Neuron (in vitro differentiated cells): Measurements from ENCODE around the gene IL17RD.

ENCODE experiments used
- H2AFZ ChIP-seq: one replicate; pipeline ENCODE4 v1.6.1; 2013; ENCODE audit warnings: low read depth, mild to moderate bottlenecking, inconsistent platforms, low read length, moderate library complexity
- H3K27me3 ChIP-seq: one replicate; pipeline ENCODE4 v1.6.1; 2013; ENCODE audit warnings: low read length; ENCODE audit not compliant: insufficient read depth
- H3K36me3 ChIP-seq: one replicate; pipeline ENCODE4 v1.6.1; 2013; ENCODE audit warnings: low read length; ENCODE audit not compliant: insufficient read depth
- H3K4me1 ChIP-seq: one replicate; pipeline ENCODE4 v1.6.1; 2013; ENCODE audit warnings: low read length; ENCODE audit not compliant: insufficient read depth
- H3K4me3 ChIP-seq: 2 replicates; pipeline ENCODE4 v1.5.1; 2013; ENCODE audit warnings: mild to moderate bottlenecking, low read length, moderate library complexity
- H3K9me3 ChIP-seq: one replicate; pipeline ENCODE4 v1.6.1; 2013; ENCODE audit warnings: low read length

The IL17RD gene

GRCh38 chr3:57154470-57155309, 10.5 kb downstream of the IL17RD start:
- Histone ChIP-seq H3K36me3 (no peaks in the 10 kb centered on the region), H3K4me3 (no peak overlapping the region), H3K9me3 (no peaks in the 10 kb centered on the region), H2AFZ (no peak overlapping the region), H3K27me3 (no peaks in the 10 kb centered on the region), H3K4me1 (peaks cover 70% of the 10 kb centered on the region)

GRCh38 chr3:57152151-57153143, 12.7 kb downstream of the IL17RD start:
- H3K36me3 ChIP-seq, result no peaks in the 10 kb centered on the region
- peaks cover 52% of the 10 kb centered on the region for H3K4me1 ChIP-seq
- no peaks in the 10 kb centered on the region for H3K9me3 ChIP-seq
- H3K4me3 ChIP-seq, result peak overlapping the region; percentile 40
- no peaks in the 10 kb centered on the region for H3K27me3 ChIP-seq
- H2AFZ ChIP-seq, result peak overlapping the region; percentile 8

GRCh38 chr3:57151749-57152148, 13.4 kb downstream of the IL17RD start:
- H3K9me3 ChIP-seq, result no peaks in the 10 kb centered on the region
- H3K4me3 ChIP-seq, result peak overlapping the region; percentile 40
- peak overlapping the region; percentile 8 for H2AFZ ChIP-seq
- H3K4me1 ChIP-seq, result peaks cover 49% of the 10 kb centered on the region
- H3K36me3 ChIP-seq, result no peaks in the 10 kb centered on the region
- H3K27me3 ChIP-seq, result no peaks in the 10 kb centered on the region

GRCh38 chr3:57151021-57151449, 14.1 kb downstream of the IL17RD start:
- Histone ChIP-seq H3K4me1 (peaks cover 49% of the 10 kb centered on the region), H3K4me3 (peak overlapping the region; percentile 40), H2AFZ (no peak overlapping the region), H3K27me3 (no peaks in the 10 kb centered on the region), H3K36me3 (no peaks in the 10 kb centered on the region), H3K9me3 (no peaks in the 10 kb centered on the region)

- Histone ChIP-seq H3K4me3 (no peak overlapping the region), H2AFZ (no peak overlapping the region), H3K9me3 (no peaks in the 10 kb centered on the region), H3K27me3 (no peaks in the 10 kb centered on the region), H3K4me1 (peaks cover 47% of the 10 kb centered on the region), H3K36me3 (no peaks in the 10 kb centered on the region)
Measured at GRCh38 chr3:57150113-57150581, 15.0 kb downstream of the IL17RD start.

- Histone ChIP-seq H2AFZ (no peak overlapping the region), H3K27me3 (no peaks in the 10 kb centered on the region), H3K9me3 (no peaks in the 10 kb centered on the region), H3K4me3 (no peak overlapping the region), H3K4me1 (peaks cover 22% of the 10 kb centered on the region), H3K36me3 (peaks cover 2% of the 10 kb centered on the region)
Measured at GRCh38 chr3:57147071-57147470, 18.1 kb downstream of the IL17RD start.

- H3K4me1 ChIP-seq, result peaks cover 11% of the 10 kb centered on the region
- no peak overlapping the region for H3K4me3 ChIP-seq
- H3K9me3 ChIP-seq, result no peaks in the 10 kb centered on the region
- peaks cover 2% of the 10 kb centered on the region for H3K36me3 ChIP-seq
- no peaks in the 10 kb centered on the region for H3K27me3 ChIP-seq
- no peak overlapping the region for H2AFZ ChIP-seq
Measured at GRCh38 chr3:57145852-57146251, 19.3 kb downstream of the IL17RD start.

- H3K36me3 ChIP-seq, result peaks cover 2% of the 10 kb centered on the region
- H2AFZ ChIP-seq, result no peak overlapping the region
- peaks cover 2% of the 10 kb centered on the region for H3K4me1 ChIP-seq
- H3K27me3 ChIP-seq, result no peaks in the 10 kb centered on the region
- no peak overlapping the region for H3K4me3 ChIP-seq
- no peaks in the 10 kb centered on the region for H3K9me3 ChIP-seq
Measured at GRCh38 chr3:57144952-57145351, 20.2 kb downstream of the IL17RD start.

GRCh38 chr3:57143886-57144459, 21.2 kb downstream of the IL17RD start:
- peaks cover 2% of the 10 kb centered on the region for H3K36me3 ChIP-seq
- H2AFZ ChIP-seq, result no peak overlapping the region

GRCh38 chr3:57142411-57142723, 22.8 kb downstream of the IL17RD start:
- H2AFZ ChIP-seq, result no peak overlapping the region
- no peaks in the 10 kb centered on the region for H3K27me3 ChIP-seq
- no peaks in the 10 kb centered on the region for H3K9me3 ChIP-seq
- no peak overlapping the region for H3K4me3 ChIP-seq
- H3K36me3 ChIP-seq, result peaks cover 2% of the 10 kb centered on the region
- no peaks in the 10 kb centered on the region for H3K4me1 ChIP-seq

More at GRCh38 chr3:57143886-57144459, 21.2 kb downstream of the IL17RD start:
- Histone ChIP-seq H3K27me3 (no peaks in the 10 kb centered on the region), H3K9me3 (no peaks in the 10 kb centered on the region), H3K4me1 (no peaks in the 10 kb centered on the region), H3K4me3 (no peak overlapping the region)

- Histone ChIP-seq H3K4me3 (no peak overlapping the region), H3K9me3 (no peaks in the 10 kb centered on the region), H3K36me3 (peaks cover 2% of the 10 kb centered on the region), H2AFZ (no peak overlapping the region), H3K4me1 (no peaks in the 10 kb centered on the region), H3K27me3 (no peaks in the 10 kb centered on the region)
Measured at GRCh38 chr3:57141719-57142410, 23.3 kb downstream of the IL17RD start.

- no peak overlapping the region for H2AFZ ChIP-seq
- H3K27me3 ChIP-seq, result no peaks in the 10 kb centered on the region
Measured at GRCh38 chr3:57140894-57141293, 24.3 kb downstream of the IL17RD start.

More at GRCh38 chr3:57140894-57141293, 24.3 kb downstream of the IL17RD start:
- Histone ChIP-seq H3K4me1 (no peaks in the 10 kb centered on the region), H3K4me3 (no peak overlapping the region), H3K36me3 (peaks cover 2% of the 10 kb centered on the region), H3K9me3 (no peaks in the 10 kb centered on the region)
